GM18907 (cell line): ENCODE measurements around the gene DKC1.
"Not testable (repeated sequence)": the region's sequence is repeated elsewhere in the genome, so short reads cannot be mapped to it uniquely, and the experiment has no call there.

ENCODE experiments used
- ATAC-seq: cut with Tn5 transposase; IDR thresholded peaks from one replicate; pipeline ENCODE4 v1.9.1; 2021; ENCODE audit warnings: mild to moderate bottlenecking, moderate library complexity; ENCODE audit not compliant: unreplicated experiment

The DKC1 gene

GRCh38 chrX:154817048-154817618, 54.5 kb downstream of the DKC1 start:
- not testable (repeated sequence) for ATAC-seq

DNA sequence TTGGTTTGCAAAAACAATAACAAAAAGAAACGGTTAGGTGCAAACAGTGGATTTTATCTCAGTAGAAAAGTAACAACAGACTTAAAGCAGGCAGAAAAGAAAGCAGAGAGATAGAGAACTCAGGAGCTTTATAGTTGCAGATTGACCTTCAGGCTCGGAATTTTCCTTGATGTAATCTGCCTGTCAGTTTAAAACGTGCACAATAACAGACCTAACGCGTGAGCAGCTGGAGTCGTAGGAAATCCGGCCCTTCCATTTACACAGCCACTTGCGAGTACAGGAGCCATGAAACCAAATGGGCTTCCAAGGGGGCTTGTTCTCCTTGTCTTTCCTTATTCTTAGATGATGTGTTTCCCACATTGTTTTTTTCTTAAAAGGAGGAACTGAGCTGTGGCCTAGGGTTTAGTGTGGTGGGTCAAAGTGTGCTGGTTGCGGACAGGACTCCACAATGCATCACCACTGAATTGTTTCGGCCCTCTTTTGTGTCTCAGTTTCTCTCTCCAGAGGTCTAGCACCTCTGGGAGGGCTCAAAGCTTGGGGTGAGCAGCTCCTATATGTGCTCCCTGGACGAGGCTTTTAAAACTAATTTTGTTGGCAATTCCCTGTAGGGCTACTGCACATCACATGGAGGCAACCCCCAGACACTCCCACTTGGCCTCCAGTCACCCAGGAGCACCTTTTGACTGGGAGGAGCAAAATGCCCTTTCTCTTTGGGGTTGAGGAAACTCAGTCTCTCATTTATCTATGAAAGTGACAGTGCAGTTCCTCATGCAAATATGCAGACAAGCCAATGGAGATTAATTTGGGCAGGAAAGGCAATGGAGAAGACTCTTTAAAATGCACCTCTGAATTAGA, 56.5 kb downstream of the DKC1 start:
- ATAC-seq = peak; percentile 22

DNA sequence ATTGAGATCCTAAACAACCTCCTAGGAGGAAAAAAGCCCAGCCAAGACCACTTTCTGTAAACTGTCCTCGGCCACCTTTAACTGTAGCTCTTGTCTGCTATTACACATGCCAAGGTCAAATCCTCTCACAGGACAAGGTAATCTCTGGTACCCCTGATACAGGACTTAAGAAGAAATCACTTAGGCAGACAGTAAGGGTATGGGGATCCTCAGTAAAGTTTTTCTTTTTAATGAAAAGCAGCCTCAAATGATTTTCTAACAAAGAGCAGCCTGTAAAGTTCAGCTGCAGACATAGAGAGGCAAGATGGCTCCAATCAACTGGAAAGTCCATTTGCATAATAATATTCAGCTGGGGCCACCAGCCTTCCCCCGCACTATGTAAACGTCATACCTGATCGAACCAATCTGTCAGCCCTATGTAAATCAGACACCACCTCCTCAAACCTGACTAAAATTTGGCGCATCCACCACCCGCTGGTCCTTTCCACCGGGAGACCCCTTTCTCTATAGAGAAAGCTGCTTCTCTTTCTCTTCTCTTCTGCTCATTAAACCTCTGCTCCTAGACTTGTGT, 57.2 kb downstream of the DKC1 start:
- peak; percentile 71 for ATAC-seq

DNA sequence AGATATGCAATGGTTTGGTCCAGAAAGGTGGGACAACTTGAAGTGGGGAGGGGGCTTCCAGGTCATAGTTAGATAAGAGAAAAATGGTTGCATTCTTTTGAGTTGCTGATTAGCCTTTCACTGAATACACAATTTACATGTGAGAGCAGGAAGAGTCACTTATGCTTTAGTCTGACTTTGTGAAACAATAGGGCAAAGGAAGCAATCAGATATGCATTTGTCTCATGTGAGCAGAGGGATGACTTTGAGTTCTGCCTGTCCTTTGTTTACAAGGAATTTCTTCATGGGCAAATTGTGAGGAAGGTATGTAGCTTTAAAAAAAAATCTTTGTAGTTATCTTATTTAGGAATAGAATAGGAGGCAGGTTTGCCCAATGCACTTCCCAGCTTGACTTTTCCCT, 58.9 kb downstream of the DKC1 start:
- no peak for ATAC-seq

DNA sequence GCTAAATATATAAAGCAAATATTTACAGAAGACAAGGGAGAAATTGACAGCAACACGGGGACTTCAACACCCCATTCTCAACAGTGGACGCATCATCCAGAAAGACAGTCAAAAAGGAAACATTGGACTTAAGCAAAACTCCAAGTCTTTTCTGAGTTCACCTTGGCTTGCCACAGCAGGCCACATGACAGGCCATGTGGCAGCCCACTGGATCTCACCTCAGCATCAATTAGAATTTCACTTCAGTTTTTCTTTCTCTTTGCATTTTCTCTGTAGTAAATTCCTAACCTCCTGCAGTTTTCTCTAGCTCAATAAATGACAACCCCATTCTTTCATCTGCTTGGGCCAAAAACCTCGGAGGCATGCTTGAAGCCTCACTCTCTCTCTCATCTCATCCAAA, 59.4 kb downstream of the DKC1 start:
- no peak for ATAC-seq

DNA sequence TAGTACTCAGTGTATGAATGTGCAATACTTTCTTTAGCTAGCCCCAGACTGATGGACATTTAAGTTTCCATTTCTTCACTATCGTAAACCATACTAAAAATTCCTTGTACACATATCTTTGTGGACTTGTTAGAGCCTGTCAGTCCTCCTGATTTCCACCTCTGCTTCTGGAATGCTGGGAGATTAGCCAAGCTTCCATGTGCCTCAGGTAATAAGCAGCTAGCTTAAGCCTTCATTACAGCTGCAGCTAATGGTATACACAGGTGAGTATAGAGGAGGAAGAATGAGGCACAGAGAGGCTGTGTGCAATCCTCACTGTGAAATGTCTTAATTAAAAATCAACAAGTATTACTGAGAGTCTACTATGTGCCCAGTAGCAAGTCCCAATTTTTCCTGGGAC, 62.0 kb downstream of the DKC1 start:
- ATAC-seq = no peak

- ATAC-seq = not testable (repeated sequence)
These were observed 62.9 kb downstream of the DKC1 start for GRCh38 chrX:154825586-154825985.
